ENCODE results near the gene EGFLAM. TPM values are rescaled to one million over a fixed set of nuclear protein-coding genes. Genes with fewer than 3 reads are reported as not detected.

The EGFLAM gene
- total and polyA plus RNA-seq, 9 of the 15 experiments (the other 6 are each of a cell fraction or from before 2014, with no cell fraction given) = 0.09 to 2.5 (median 1.0) TPM

DNA sequence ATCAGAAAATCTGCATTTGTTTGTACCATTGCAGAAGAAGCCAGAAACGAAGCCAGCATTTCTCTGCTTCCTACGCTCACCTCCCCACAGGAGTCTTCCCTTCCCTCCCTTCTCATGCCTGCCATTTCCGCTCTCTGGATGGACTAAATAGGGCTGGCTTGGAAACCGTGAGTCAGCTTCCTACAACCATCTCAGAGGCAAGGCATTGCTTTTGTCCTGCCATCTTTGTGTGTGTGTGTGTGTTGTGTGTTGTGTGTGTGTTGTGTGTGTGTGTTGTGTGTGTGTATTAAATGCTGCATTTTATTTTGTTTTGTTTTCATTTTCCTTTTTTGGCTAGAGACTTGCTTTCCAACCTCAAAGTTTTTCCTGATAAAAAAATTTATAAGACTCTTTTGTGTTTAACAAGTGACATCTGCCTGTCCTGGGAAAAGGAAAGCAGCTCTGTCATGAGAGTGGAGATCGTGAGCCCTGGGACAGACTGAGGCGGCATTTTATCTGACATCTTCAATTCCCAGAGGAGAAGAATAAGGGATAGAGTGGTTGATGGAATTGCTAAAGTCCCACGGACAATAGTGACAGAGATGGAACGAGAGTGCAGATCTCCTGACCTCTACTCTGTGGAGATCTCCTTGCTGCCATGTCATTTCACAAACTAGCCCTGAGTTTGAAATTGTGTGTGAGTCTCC, 7.5 kb upstream of the EGFLAM start:
- no peaks in the 10 kb centered on the region for H3K36me3 ChIP-seq (ENCODE audit: control insufficient read depth, insufficient read depth, low read length)
- POLR2A ChIA-PET = no interaction called here
- H2AFZ ChIP-seq (ENCODE audit: low read depth, low read length) = no peak overlapping the region
- H3K9me1 ChIP-seq (ENCODE audit: control insufficient read depth, insufficient read depth, low read length) = no peaks in the 10 kb centered on the region
- TF ChIP-seq, protein P1, sequence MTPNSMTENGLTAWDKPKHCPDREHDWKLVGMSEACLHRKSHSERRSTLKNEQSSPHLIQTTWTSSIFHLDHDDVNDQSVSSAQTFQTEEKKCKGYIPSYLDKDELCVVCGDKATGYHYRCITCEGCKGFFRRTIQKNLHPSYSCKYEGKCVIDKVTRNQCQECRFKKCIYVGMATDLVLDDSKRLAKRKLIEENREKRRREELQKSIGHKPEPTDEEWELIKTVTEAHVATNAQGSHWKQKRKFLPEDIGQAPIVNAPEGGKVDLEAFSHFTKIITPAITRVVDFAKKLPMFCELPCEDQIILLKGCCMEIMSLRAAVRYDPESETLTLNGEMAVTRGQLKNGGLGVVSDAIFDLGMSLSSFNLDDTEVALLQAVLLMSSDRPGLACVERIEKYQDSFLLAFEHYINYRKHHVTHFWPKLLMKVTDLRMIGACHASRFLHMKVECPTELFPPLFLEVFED (CRISPR knock-in tag; conservative IDR thresholded peaks at IDR 0.05) = 0 out of 2 replicates have a peak, but pooled peaks have one; percentile 50
- TF ChIP-seq TFAM (CRISPR knock-in tag; conservative IDR thresholded peaks at IDR 0.05) = no peak
- TF ChIP-seq LEF1 (IDR thresholded peaks at IDR 0.05) = no peak
- no peak for TF ChIP-seq THRAP3 (IDR thresholded peaks at IDR 0.05; ENCODE audit: borderline replicate concordance)
- TF ChIP-seq KLF10 (CRISPR knock-in tag; IDR thresholded peaks at IDR 0.05) = no peak
- TF ChIP-seq ZNF134 (CRISPR knock-in tag; conservative IDR thresholded peaks at IDR 0.05) = no peak
- no peak for TF ChIP-seq SMAD2 (IDR thresholded peaks at IDR 0.05; ENCODE audit: low read depth, low read length)
- no peak for TF ChIP-seq ZNF76 (CRISPR knock-in tag; IDR thresholded peaks at IDR 0.05; ENCODE audit: borderline replicate concordance)
- no peak for TF ChIP-seq ZNF143 (CRISPR knock-in tag; IDR thresholded peaks at IDR 0.05)
- TF ChIP-seq BRCA1 (IDR thresholded peaks at IDR 0.05) = no peak
- TF ChIP-seq BRCA1 (CRISPR knock-in tag; IDR thresholded peaks at IDR 0.05) = no peak
- no peak for TF ChIP-seq SAFB2 (IDR thresholded peaks at IDR 0.05; ENCODE audit: borderline replicate concordance, low read depth, low read length, severe bottlenecking)
- TF ChIP-seq, protein P2, sequence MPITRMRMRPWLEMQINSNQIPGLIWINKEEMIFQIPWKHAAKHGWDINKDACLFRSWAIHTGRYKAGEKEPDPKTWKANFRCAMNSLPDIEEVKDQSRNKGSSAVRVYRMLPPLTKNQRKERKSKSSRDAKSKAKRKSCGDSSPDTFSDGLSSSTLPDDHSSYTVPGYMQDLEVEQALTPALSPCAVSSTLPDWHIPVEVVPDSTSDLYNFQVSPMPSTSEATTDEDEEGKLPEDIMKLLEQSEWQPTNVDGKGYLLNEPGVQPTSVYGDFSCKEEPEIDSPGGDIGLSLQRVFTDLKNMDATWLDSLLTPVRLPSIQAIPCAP (CRISPR knock-in tag; IDR thresholded peaks at IDR 0.05; ENCODE audit: borderline replicate concordance) = no peak
- TF ChIP-seq EHMT2 (IDR thresholded peaks at IDR 0.05) = 0 out of 2 replicates have a peak, but pooled peaks have one; percentile 13
- no peak for TF ChIP-seq ETS2 (tag; IDR thresholded peaks at IDR 0.05; ENCODE audit: borderline replicate concordance, poor library complexity, severe bottlenecking)
- TF ChIP-seq CBFA2T2 (conservative IDR thresholded peaks at IDR 0.05) = no peak
- peak in 1 of 2 experiments; percentile 11; a peak in 1 of 4 replicates for TF ChIP-seq TRIM24 (IDR thresholded peaks at IDR 0.05)
- no peak for TF ChIP-seq NFIC (IDR thresholded peaks at IDR 0.05)
- no peak for TF ChIP-seq NCOA1 (IDR thresholded peaks at IDR 0.05; ENCODE audit: low read depth)
- TF ChIP-seq FOXP1 (CRISPR knock-in tag; IDR thresholded peaks at IDR 0.05) = no peak
- no peak for TF ChIP-seq KDM5B (IDR thresholded peaks at IDR 0.05; ENCODE audit: insufficient replicate concordance, low read depth, low read length)
- no peak for TF ChIP-seq FOS (IDR thresholded peaks at IDR 0.05; ENCODE audit: extremely low read depth, insufficient read length)
- no peak for TF ChIP-seq CEBPG (CRISPR knock-in tag; IDR thresholded peaks at IDR 0.05)
- TF ChIP-seq CEBPG (tag; conservative IDR thresholded peaks at IDR 0.05 in 1 of 2, IDR thresholded peaks at IDR 0.05 in 1 of 2) = no peak
- TF ChIP-seq BDP1 (IDR thresholded peaks at IDR 0.05; ENCODE audit: insufficient read depth, insufficient read length) = no peak
- H3K4me1 ChIP-seq (replicated peaks in 1 of 2; ENCODE audit: control insufficient read depth in 2 of 2, insufficient read depth in 2 of 2, low read length in 2 of 2) = no peaks in the 10 kb centered on the region
- H3K79me2 ChIP-seq (ENCODE audit: control insufficient read depth, insufficient read depth, low read length) = no peaks in the 10 kb centered on the region
- intact Hi-C loops (cut with micrococcal nuclease) = no loop called here
- ATAC-seq = no peak
- H3K27ac ChIP-seq (ENCODE audit: extremely low read depth, low read depth, low read length) = no peak overlapping the region
- H3K4me2 ChIP-seq (ENCODE audit: insufficient read depth, low read length) = no peak overlapping the region
- no peak for DNase-seq (ENCODE audit: extremely low read depth in 1 of 4, low spot score in 3 of 4)
- peaks cover 5 to 7% of the 10 kb centered on the region in 2 experiments; a peak in 4 of 5 replicates for H3K27me3 ChIP-seq (ENCODE audit: control insufficient read depth in 2 of 2, insufficient read depth in 2 of 2, low read length in 2 of 2)
- H4K20me1 ChIP-seq (replicated peaks; ENCODE audit: control insufficient read depth, insufficient read depth, low read length) = no peaks in the 10 kb centered on the region
- H3K9me3 ChIP-seq (replicated peaks; ENCODE audit: control insufficient read depth, insufficient read depth, low read depth, low read length) = no peaks in the 10 kb centered on the region
- 6% methylated on average over 8 of the region's 8 CpGs for WGBS (ENCODE audit: insufficient coverage, low coverage, missing lambda C conversion rate)
- H3K9ac ChIP-seq (ENCODE audit: insufficient read depth in 1 of 2, low read depth in 2 of 2, low read length in 2 of 2) = no peak overlapping the region
- CTCF ChIA-PET (ENCODE audit: low intra/inter-chr PET ratio) = interaction anchor here (0.6 kb wide), 1 partner anchor 9 kb away, joined by 6 read pairs; no protein-coding TSS in a partner anchor
- H3K4me3 ChIP-seq = no peak overlapping the region
- no TSS peak for BruUV-seq (replicated peaks)
- in situ Hi-C loops (cut with MboI) = no loop called here
- peak; percentile 82 for FAIRE-seq

All from K562 (cell line).